WTC11 (cell line): ENCODE data around the gene RNF17. TPM values are rescaled to one million over a fixed set of nuclear protein-coding genes. Genes with fewer than 3 reads are reported as not detected.
"Not testable (repeated sequence)": the region's sequence is repeated elsewhere in the genome, so short reads cannot be mapped to it uniquely, and the experiment has no call there.

ENCODE experiments used
- ATAC-seq: fragments of 200-7000 bp; cut with Tn5 transposase; 2 replicates; pipeline ENCODE4 v1.10.0; 2021; ENCODE audit warnings: mild to moderate bottlenecking, moderate library complexity
- CTCF ChIA-PET: fragments of 300-600 bp; sonication (Branson Sonifier 250); formaldehyde crosslinking; loops from one replicate; lab custom pipeline; 2021; ENCODE audit warnings: antibody characterized with exemption; lab: Charles Lee
- POLR2A ChIA-PET: fragments of 350-600 bp; sonication (Branson Sonifier 250); formaldehyde crosslinking; loops from one replicate; lab custom pipeline; 2021; ENCODE audit warnings: antibody characterized with exemption; lab: Charles Lee
- DNase-seq: peaks from one replicate; pipeline ENCODE4 v3.0.0; 2021; ENCODE audit warnings: low spot score
- H3K27ac Mint-ChIP-seq: 2 replicates; pipeline ENCODE4 v1.8.0; 2021; ENCODE audit warnings: mixed read lengths
- H3K27me3 Mint-ChIP-seq: 2 replicates; pipeline ENCODE4 v1.8.0; 2021; ENCODE audit warnings: low read depth, mild to moderate bottlenecking, moderate library complexity, mixed read lengths
- H3K36me3 Mint-ChIP-seq: 2 replicates; pipeline ENCODE4 v1.8.0; 2021; ENCODE audit warnings: mixed read lengths
- H3K4me1 Mint-ChIP-seq: 2 replicates; pipeline ENCODE4 v1.8.0; 2022; ENCODE audit warnings: mixed read lengths
- H3K4me3 Mint-ChIP-seq: 2 replicates; pipeline ENCODE4 v1.8.0; 2021; ENCODE audit warnings: mild to moderate bottlenecking, moderate library complexity, mixed read lengths
- H3K9me3 Mint-ChIP-seq: 2 replicates; pipeline ENCODE4 v1.8.0; 2021; ENCODE audit warnings: mixed read lengths
- CREM ChIP-seq: sonication (generic); formaldehyde crosslinking; IDR thresholded peaks from 2 replicates; pipeline ENCODE4 v1.8.1; 2022; ENCODE audit warnings: mild to moderate bottlenecking, missing genetic modification reagents, moderate library complexity
- EMX1 ChIP-seq: fragments of 250-450 bp; sonication (Bioruptor Pico); IDR thresholded peaks from 2 replicates; pipeline ENCODE4 v1.8.0; 2021; ENCODE audit warnings: mild to moderate bottlenecking
- ETV6 ChIP-seq: sonication (generic); formaldehyde crosslinking; IDR thresholded peaks from 2 replicates; pipeline ENCODE4 v1.8.1; 2022; ENCODE audit warnings: mild to moderate bottlenecking, missing genetic modification reagents
- JAZF1 ChIP-seq: fragments of 250-450 bp; sonication (Bioruptor Pico); IDR thresholded peaks from 2 replicates; pipeline ENCODE4 v1.9.0; 2021; ENCODE audit warnings: moderate library complexity, mild to moderate bottlenecking, inconsistent platforms
- NR3C1 ChIP-seq: sonication (generic); formaldehyde crosslinking; conservative IDR thresholded peaks from 2 replicates; pipeline ENCODE4 v1.8.1; 2023; ENCODE audit warnings: low read depth, mild to moderate bottlenecking, missing genetic modification reagents
- PRRX2 ChIP-seq: fragments of 250-450 bp; sonication (Bioruptor Pico); IDR thresholded peaks from 2 replicates; pipeline ENCODE4 v1.8.0; 2021; ENCODE audit warnings: mild to moderate bottlenecking
- SMAD4 ChIP-seq: sonication (generic); formaldehyde crosslinking; IDR thresholded peaks from 2 replicates; pipeline ENCODE4 v1.8.0; 2022; ENCODE audit warnings: mild to moderate bottlenecking, missing genetic modification reagents
- ZNF219 ChIP-seq: sonication (generic); formaldehyde crosslinking; IDR thresholded peaks from 2 replicates; pipeline ENCODE4 v1.8.0; 2023; ENCODE audit warnings: missing genetic modification reagents, mild to moderate bottlenecking, borderline replicate concordance
- ZNF416 ChIP-seq: fragments of 250-450 bp; sonication (Bioruptor Pico); IDR thresholded peaks from 2 replicates; pipeline ENCODE4 v1.9.0; 2021; ENCODE audit warnings: mild to moderate bottlenecking, inconsistent platforms
- ZNF423 ChIP-seq: fragments of 250-450 bp; sonication (Bioruptor Pico); IDR thresholded peaks from 2 replicates; pipeline ENCODE4 v2.1.2; 2022; ENCODE audit warnings: mild to moderate bottlenecking, moderate library complexity
- ZNF671 ChIP-seq: fragments of 250-450 bp; sonication (Bioruptor Pico); IDR thresholded peaks from 2 replicates; pipeline ENCODE4 v1.8.0; 2021; ENCODE audit warnings: mild to moderate bottlenecking
- total RNA-seq: library from RNA; stranded (reverse); gene quantifications from 3 replicates; pipeline ENCODE4 v1.2.3, GENCODE V29; 2021
- TF ChIP-seq, protein P1 (sequence below): fragments of 250-450 bp; sonication (Bioruptor Pico); conservative IDR thresholded peaks from 2 replicates; pipeline ENCODE4 v1.9.0; 2021; ENCODE audit warnings: mild to moderate bottlenecking
- TF ChIP-seq, protein P2 (sequence below): sonication (generic); formaldehyde crosslinking; IDR thresholded peaks from 2 replicates; pipeline ENCODE4 v1.8.1; 2023; ENCODE audit warnings: mild to moderate bottlenecking, missing genetic modification reagents
- TF ChIP-seq, protein P3 (sequence below): sonication (generic); formaldehyde crosslinking; IDR thresholded peaks from 2 replicates; pipeline ENCODE4 v1.8.0; 2022; ENCODE audit warnings: mild to moderate bottlenecking, missing genetic modification reagents
- TF ChIP-seq, protein P4 (sequence below): sonication (generic); formaldehyde crosslinking; IDR thresholded peaks from 2 replicates; pipeline ENCODE4 v1.8.1; 2023; ENCODE audit warnings: mild to moderate bottlenecking, moderate library complexity, missing genetic modification reagents
- TF ChIP-seq, protein P5 (sequence below): fragments of 250-450 bp; sonication (Bioruptor Pico); IDR thresholded peaks from 2 replicates; pipeline ENCODE4 v1.8.0; 2021; ENCODE audit warnings: mild to moderate bottlenecking

RNF17 gene
- total RNA-seq, 1 experiment from 2014 or later = not detected

DNA sequence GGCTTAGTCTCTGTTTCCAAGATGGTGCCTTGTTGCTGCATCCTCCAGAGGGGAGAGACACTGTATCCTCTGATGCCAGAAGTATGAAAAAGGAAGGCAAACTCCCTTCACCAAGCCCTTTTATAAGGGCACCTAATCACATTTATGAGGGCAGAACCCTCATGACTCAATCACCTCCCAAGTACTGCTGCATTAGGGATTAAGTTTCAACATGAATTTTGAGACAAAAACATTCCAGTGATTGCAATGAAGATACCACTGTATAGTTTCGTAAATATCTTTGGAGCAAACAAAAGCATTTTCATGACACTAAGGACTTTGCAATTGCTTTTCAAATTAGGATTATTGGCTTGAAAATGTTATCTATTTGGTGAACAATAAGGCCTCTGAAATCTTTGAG, 63.8 kb downstream of the RNF17 start (continued):
- TF ChIP-seq, protein P1, sequence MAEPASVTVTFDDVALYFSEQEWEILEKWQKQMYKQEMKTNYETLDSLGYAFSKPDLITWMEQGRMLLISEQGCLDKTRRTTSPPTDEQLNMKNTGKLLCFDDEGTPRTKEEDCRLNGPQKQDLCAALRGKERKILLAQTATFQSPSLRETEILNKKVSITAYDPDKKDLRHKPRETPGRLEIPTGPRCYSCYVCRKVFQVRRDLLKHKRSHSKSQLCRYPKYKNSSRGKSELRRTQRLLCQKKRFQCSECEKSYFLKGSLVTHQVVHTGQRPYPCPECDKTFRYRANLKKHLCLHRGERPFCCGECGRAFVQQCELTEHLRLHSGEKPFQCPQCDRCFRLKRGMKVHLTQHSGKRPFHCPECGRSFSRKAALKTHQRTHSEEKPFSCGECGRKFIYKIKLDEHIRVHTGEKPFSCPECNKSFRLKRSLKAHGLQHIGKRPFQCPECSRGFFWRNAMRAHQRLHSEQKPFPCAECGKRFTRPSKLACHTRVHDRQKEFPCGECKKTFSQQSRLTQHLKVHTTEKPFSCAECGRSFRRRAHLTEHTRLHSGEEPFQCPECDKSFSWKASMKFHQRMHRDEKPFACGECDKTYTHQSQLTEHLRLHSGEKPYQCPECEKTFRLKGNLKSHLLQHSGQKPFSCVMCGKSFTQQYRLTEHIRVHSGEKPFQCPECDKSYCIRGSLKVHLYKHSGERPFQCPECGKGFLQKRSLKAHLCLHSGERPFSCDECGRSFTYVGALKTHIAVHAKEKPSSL (CRISPR knock-in tag) = no peak
- TF ChIP-seq JAZF1 (no peak), PRRX2 (CRISPR knock-in tag) (no peak), SMAD4 (no peak), ZNF671 (no peak), ZNF423 (CRISPR knock-in tag) (no peak), NR3C1 (CRISPR knock-in tag) (no peak)

DNA sequence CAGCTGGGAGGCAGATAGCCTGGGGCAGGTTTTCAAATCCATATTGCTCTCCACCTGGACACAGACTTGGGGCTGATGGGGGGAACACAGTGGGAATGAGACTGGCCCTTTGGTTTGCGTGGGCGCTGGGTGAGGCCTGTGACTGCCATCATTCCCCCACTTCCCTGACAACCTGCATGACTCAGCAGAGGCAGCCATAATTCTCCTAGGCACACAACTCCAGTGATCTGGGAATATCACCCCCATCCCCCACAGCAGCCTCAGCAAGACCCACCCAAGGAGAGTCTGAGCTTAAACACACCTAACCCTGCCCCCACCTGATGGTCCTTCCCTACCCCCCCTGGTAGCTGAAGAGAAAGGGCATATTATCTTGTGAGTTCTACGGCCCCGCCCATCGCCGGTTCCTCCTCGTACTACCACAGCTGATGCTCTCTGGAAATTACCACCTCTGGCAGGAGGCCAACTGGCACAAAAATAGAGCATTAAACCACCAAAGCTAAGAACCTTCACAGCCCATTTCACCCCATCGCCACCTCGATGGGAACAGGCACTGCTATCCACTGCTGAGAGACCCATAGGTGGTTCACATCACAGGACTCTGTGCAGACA, 71.0 kb downstream of the RNF17 start:
- Mint-ChIP-seq H3K4me1 (peaks cover 8% of the 10 kb centered on the region), H3K27ac (no peak overlapping the region), H3K4me3 (no peak overlapping the region), H3K36me3 (no peaks in the 10 kb centered on the region), H3K27me3 (peaks cover 11% of the 10 kb centered on the region), H3K9me3 (0 out of 2 replicates have a peak, but pooled peaks cover 3% of the 10 kb centered on the region)
- CTCF ChIA-PET = interaction anchor here (1.2 kb wide), 1 partner anchor 134 kb away, joined by 3 read pairs; no protein-coding TSS in a partner anchor
- POLR2A ChIA-PET = no interaction called here
- ATAC-seq = no peak
- no peak for DNase-seq
- TF ChIP-seq ETV6 (CRISPR knock-in tag) (no peak), ZNF219 (CRISPR knock-in tag) (no peak), PRRX2 (CRISPR knock-in tag) (no peak), CREM (CRISPR knock-in tag) (no peak), EMX1 (CRISPR knock-in tag) (no peak), ZNF423 (CRISPR knock-in tag) (no peak), ZNF416 (no peak)
- TF ChIP-seq, protein P2, sequence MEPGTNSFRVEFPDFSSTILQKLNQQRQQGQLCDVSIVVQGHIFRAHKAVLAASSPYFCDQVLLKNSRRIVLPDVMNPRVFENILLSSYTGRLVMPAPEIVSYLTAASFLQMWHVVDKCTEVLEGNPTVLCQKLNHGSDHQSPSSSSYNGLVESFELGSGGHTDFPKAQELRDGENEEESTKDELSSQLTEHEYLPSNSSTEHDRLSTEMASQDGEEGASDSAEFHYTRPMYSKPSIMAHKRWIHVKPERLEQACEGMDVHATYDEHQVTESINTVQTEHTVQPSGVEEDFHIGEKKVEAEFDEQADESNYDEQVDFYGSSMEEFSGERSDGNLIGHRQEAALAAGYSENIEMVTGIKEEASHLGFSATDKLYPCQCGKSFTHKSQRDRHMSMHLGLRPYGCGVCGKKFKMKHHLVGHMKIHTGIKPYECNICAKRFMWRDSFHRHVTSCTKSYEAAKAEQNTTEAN (CRISPR knock-in tag) = no peak
- TF ChIP-seq, protein P3, sequence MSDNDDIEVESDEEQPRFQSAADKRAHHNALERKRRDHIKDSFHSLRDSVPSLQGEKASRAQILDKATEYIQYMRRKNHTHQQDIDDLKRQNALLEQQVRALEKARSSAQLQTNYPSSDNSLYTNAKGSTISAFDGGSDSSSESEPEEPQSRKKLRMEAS = no peak

DNA sequence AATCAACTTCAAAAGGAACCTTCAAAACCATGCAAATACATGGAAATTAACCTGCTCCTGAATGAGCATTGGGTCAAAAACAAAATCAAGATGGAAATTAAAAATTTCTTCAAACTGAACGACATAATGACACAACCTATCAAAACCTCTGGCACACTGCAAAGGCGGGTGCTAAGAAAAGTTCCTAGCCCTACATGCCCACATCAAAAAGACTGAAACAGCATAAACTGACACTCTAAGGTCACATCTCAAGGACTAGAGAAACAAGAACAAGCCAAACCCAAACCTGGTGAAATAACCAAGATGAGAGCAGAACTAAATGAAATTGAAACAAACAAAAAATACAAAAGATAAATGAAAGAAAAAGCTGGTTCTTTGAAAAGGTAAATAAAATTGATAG, 73.6 kb downstream of the RNF17 start:
- CTCF ChIA-PET, ATAC-seq, DNase-seq, H3K4me3 Mint-ChIP-seq, H3K9me3 Mint-ChIP-seq, H3K27ac Mint-ChIP-seq, POLR2A ChIA-PET, H3K36me3 Mint-ChIP-seq: not testable (repeated sequence)
- H3K27me3 Mint-ChIP-seq = peaks cover 13% of the 10 kb centered on the region
- peaks cover 11% of the 10 kb centered on the region for H3K4me1 Mint-ChIP-seq

DNA sequence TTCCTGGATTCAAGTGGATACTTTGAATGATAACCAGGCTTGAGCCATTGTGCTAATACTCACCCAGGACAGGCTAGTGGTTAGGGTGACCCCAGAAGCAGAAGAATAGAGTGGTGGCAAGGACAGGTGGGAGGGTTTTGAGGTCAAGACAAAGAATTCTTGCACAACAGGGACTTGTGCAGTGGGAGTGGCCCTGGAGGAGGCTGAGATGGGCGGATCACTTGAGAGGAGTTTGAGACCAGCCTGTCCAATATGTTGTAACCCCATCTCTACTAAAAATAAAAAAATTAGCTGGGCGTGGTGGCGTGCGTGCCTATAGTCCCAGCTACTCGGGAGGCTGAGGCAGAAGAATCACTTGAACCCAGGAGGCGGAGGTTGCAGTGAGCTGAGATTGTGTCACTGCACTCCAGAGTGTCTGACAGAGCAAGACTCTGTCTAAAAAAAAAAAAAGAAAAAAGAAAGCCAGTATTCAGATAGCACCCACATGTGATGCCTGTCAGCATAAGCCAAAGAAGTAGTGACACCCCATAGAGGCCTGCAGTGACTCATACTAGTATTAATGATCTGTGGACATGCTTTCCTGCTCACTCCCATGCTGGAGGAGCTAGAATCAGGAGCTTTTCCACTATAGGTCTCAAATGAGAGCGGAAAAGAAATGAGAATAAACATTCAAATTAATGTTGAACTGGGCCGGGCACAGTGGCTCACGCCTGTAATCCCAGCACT, 78.7 kb downstream of the RNF17 start:
- no peaks in the 10 kb centered on the region for H3K36me3 Mint-ChIP-seq
- ATAC-seq = no peak
- H3K9me3 Mint-ChIP-seq = no peaks in the 10 kb centered on the region
- CTCF ChIA-PET = interaction anchor here (1.2 kb wide), 1 partner anchor 102 kb away, joined by 4 read pairs; no protein-coding TSS in a partner anchor
- POLR2A ChIA-PET = no interaction called here
- H3K4me1 Mint-ChIP-seq = peaks cover 11% of the 10 kb centered on the region
- DNase-seq = no peak
- peaks cover 13% of the 10 kb centered on the region for H3K27me3 Mint-ChIP-seq
- H3K4me3 Mint-ChIP-seq = no peak overlapping the region
- no peak for TF ChIP-seq CREM (CRISPR knock-in tag)
- TF ChIP-seq, protein P4, sequence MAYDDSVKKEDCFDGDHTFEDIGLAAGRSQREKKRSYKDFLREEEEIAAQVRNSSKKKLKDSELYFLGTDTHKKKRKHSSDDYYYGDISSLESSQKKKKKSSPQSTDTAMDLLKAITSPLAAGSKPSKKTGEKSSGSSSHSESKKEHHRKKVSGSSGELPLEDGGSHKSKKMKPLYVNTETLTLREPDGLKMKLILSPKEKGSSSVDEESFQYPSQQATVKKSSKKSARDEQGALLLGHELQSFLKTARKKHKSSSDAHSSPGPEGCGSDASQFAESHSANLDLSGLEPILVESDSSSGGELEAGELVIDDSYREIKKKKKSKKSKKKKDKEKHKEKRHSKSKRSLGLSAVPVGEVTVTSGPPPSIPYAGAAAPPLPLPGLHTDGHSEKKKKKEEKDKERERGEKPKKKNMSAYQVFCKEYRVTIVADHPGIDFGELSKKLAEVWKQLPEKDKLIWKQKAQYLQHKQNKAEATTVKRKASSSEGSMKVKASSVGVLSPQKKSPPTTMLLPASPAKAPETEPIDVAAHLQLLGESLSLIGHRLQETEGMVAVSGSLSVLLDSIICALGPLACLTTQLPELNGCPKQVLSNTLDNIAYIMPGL (CRISPR knock-in tag) = no peak
- TF ChIP-seq, protein P5, sequence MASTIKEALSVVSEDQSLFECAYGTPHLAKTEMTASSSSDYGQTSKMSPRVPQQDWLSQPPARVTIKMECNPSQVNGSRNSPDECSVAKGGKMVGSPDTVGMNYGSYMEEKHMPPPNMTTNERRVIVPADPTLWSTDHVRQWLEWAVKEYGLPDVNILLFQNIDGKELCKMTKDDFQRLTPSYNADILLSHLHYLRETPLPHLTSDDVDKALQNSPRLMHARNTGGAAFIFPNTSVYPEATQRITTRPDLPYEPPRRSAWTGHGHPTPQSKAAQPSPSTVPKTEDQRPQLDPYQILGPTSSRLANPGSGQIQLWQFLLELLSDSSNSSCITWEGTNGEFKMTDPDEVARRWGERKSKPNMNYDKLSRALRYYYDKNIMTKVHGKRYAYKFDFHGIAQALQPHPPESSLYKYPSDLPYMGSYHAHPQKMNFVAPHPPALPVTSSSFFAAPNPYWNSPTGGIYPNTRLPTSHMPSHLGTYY (CRISPR knock-in tag) = no peak
- TF ChIP-seq, all 79 proteins: peak for 0
- H3K27ac Mint-ChIP-seq = no peak overlapping the region
